Gastroesophageal sphincter (tissue), 4 donors: Measurements from ENCODE around the gene WNT7B. TPM values are rescaled to one million over a fixed set of nuclear protein-coding genes. Genes with fewer than 3 reads are reported as not detected.

Source experiments
- ATAC-seq: fragments of 150-250 bp; one replicate; pipeline ENCODE4 v1.9.1; 2016; ENCODE audit warnings: mild to moderate bottlenecking, moderate library complexity
- H3K27ac ChIP-seq, 4 donors: fragments of 200-600 bp; sonication (generic) in 3 of 4; 1 replicate in 3 of 4; 2 replicates in 1 of 4; pipeline ENCODE4 v1.5.1; 2016 to 2019
- H3K27me3 ChIP-seq: fragments of 200-600 bp; sonication (generic); one replicate; pipeline ENCODE4 v1.5.1; 2019
- H3K36me3 ChIP-seq, 2 donors: fragments of 200-600 bp; sonication (generic); one replicate each; pipeline ENCODE4 v1.5.1; 2019; ENCODE audit warnings: control low read depth in 1 of 2
- H3K4me1 ChIP-seq, 3 donors: fragments of 200-600 bp; sonication (generic); 1 replicate in 2 of 3; 2 replicates in 1 of 3; pipeline ENCODE4 v1.5.1; 2016 to 2019; ENCODE audit warnings: control low read depth in 2 of 3
- H3K4me3 ChIP-seq, 2 donors: fragments of 200-600 bp; sonication (generic); one replicate each; pipeline ENCODE4 v1.5.1; 2019; ENCODE audit warnings: mild to moderate bottlenecking in 1 of 2, moderate library complexity in 1 of 2
- H3K9me3 ChIP-seq, 3 donors: fragments of 200-600 bp; sonication (generic); one replicate each; pipeline ENCODE4 v1.5.1; 2017 to 2019; ENCODE audit warnings: control low read depth in 2 of 3
- EP300 ChIP-seq: sonication (generic); formaldehyde crosslinking; IDR thresholded peaks from one replicate; pipeline ENCODE4 v1.6.1; 2017; ENCODE audit warnings: antibody characterized with exemption, mild to moderate bottlenecking
- POLR2A ChIP-seq, 2 donors: fragments of 450-650 bp; IDR thresholded peaks; one replicate each; pipeline ENCODE4 v1.6.1; 2017; ENCODE audit warnings: antibody characterized with exemption in 2 of 2, mild to moderate bottlenecking in 2 of 2, moderate library complexity in 1 of 2
- POLR2AphosphoS5 ChIP-seq: sonication (generic); formaldehyde crosslinking; IDR thresholded peaks from one replicate; pipeline ENCODE4 v1.6.1; 2017; ENCODE audit warnings: antibody characterized with exemption
- WGBS, 2 donors: methylation state at CpG; one replicate each; pipeline ENCODE4 v1.1.5; 2018; ENCODE audit warnings: low coverage in 1 of 2; 5-methylcytosine and 5-hydroxymethylcytosine counted together
- total RNA-seq, 4 donors: library from RNA; depleted of rRNA; stranded (reverse); fragments of >200 nt; gene quantifications; one replicate each; pipeline ENCODE4 v1.1.0, GENCODE V29; 2016
- TF ChIP-seq, protein P1 (sequence below), 4 experiments: fragments of 200-600 bp in 2 of 4; fragments of 450-650 bp in 2 of 4; sonication (generic) in 1 of 4; IDR thresholded peaks; one replicate each; pipeline ENCODE4 v1.5.1; 2017 to 2019; ENCODE audit warnings: antibody characterized with exemption in 4 of 4, mild to moderate bottlenecking in 2 of 4, moderate library complexity in 2 of 4

WNT7B gene
- total RNA-seq, 4 donors from 2014 or later, result 1.2 TPM; not detected in 3

DNA sequence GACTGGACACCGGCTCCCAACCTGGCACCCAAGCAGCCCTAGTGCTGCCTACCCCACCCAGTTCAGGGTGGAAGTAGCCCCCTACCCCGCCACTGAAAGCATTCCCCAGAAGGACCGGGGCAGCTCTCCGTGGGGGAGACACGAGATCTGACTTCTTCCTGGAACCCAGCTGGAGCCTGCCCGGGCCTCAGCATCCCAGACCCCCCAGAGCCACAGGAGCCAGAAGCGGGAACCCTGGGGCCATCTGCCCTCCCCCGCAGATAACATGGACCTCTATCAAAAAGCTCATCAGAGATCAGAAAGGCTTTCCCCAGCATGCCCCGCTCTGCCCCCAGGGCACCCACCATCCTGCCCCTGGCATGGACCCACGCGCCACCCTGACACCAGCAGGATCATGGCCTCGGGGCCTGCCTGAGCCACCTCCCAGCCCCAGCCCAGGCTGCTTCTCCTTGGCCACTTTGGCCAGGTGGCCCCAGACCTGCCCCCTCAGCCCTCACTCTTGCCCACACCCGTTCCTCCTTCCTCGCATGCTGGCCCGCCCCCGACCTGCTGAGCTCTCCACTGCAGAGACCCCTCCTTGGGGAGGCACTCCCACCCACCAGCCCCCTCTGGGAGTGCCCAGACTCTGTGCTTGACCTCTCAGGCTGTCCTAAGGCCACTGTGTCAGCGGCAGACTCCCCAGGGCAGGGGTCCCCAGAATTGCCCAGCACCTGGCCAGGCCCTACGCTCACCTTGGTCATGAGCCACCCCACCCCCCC is 17.1 kb downstream of the WNT7B start:
- H3K4me3 ChIP-seq, result no peak overlapping the region
- WGBS, 2 donors, result 60 to 85% methylated on average over 1 to 7 of the region's 18 CpGs
- no peaks in the 10 kb centered on the region for H3K9me3 ChIP-seq
- H3K4me1 ChIP-seq, result no peaks in the 10 kb centered on the region
- H3K27me3 ChIP-seq, result peaks cover 34% of the 10 kb centered on the region
- no peaks in the 10 kb centered on the region for H3K36me3 ChIP-seq
- no peak for TF ChIP-seq EP300
- no peak for TF ChIP-seq POLR2AphosphoS5
- TF ChIP-seq, protein P1, sequence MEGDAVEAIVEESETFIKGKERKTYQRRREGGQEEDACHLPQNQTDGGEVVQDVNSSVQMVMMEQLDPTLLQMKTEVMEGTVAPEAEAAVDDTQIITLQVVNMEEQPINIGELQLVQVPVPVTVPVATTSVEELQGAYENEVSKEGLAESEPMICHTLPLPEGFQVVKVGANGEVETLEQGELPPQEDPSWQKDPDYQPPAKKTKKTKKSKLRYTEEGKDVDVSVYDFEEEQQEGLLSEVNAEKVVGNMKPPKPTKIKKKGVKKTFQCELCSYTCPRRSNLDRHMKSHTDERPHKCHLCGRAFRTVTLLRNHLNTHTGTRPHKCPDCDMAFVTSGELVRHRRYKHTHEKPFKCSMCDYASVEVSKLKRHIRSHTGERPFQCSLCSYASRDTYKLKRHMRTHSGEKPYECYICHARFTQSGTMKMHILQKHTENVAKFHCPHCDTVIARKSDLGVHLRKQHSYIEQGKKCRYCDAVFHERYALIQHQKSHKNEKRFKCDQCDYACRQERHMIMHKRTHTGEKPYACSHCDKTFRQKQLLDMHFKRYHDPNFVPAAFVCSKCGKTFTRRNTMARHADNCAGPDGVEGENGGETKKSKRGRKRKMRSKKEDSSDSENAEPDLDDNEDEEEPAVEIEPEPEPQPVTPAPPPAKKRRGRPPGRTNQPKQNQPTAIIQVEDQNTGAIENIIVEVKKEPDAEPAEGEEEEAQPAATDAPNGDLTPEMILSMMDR (IDR thresholded peaks at IDR 0.05), result no peak
- no peak for TF ChIP-seq POLR2A (IDR thresholded peaks at IDR 0.05)
- no peak overlapping the region for H3K27ac ChIP-seq
- no peak for ATAC-seq

DNA sequence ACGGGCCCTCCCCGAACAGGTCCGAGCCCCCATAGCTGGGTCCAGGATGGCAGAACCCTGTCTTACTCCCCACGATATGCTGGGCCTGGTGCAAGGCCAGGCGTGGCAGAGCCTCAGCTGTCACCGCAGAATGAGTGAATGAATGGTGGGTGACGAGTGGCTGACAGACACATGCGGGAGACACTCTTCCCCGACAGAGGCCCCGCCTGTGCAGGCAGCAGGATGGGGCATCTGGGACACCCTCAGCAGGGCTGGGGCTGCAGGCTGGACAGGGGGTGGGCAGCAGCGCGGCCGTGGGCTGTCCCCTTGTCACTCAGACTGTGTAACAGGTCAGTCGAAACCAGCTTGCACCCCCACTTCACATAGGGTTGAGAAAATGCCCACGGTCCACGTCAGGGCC is 18.0 kb downstream of the WNT7B start:
- Histone ChIP-seq H3K36me3 (no peaks in the 10 kb centered on the region), H3K4me3 (no peak overlapping the region), H3K4me1 (no peaks in the 10 kb centered on the region), H3K9me3 (no peaks in the 10 kb centered on the region), H3K27ac (no peak overlapping the region), H3K27me3 (peaks cover 39% of the 10 kb centered on the region)
- no peak for ATAC-seq
- 75% methylated on average over 2 of the region's 16 CpGs; no CpG with 5 or more reads in 1 of the 2 donors for WGBS, 2 donors
- TF ChIP-seq EP300, result no peak
- TF ChIP-seq POLR2AphosphoS5, result no peak
- no peak for TF ChIP-seq POLR2A (IDR thresholded peaks at IDR 0.05)
- TF ChIP-seq, protein P1 (IDR thresholded peaks at IDR 0.05), result no peak

GRCh38 chr22:45957826-45958225 is 19.1 kb downstream of the WNT7B start:
- 100% methylated on average over 1 of the region's 10 CpGs; no CpG with 5 or more reads in 1 of the 2 donors for WGBS, 2 donors
- no peak for ATAC-seq
- H3K4me1 ChIP-seq, result no peaks in the 10 kb centered on the region
- H3K27ac ChIP-seq, result no peak overlapping the region
- H3K36me3 ChIP-seq, result no peaks in the 10 kb centered on the region
- no peak overlapping the region for H3K4me3 ChIP-seq
- TF ChIP-seq POLR2A (IDR thresholded peaks at IDR 0.05) (no peak), EP300 (no peak)
- no peaks in the 10 kb centered on the region for H3K9me3 ChIP-seq
- H3K27me3 ChIP-seq, result peaks cover 48% of the 10 kb centered on the region

GRCh38 chr22:45953178-45953577 is 23.8 kb downstream of the WNT7B start:
- Histone ChIP-seq H3K27me3 (peaks cover 48% of the 10 kb centered on the region), H3K27ac (no peak overlapping the region), H3K4me3 (no peak overlapping the region), H3K36me3 (no peaks in the 10 kb centered on the region), H3K4me1 (no peaks in the 10 kb centered on the region), H3K9me3 (no peaks in the 10 kb centered on the region)
- no peak for ATAC-seq
- WGBS, 2 donors, result 48 to 67% methylated on average over 3 to 15 of the region's 18 CpGs
- TF ChIP-seq POLR2AphosphoS5 (no peak), EP300 (no peak), POLR2A (IDR thresholded peaks at IDR 0.05) (no peak)
- TF ChIP-seq, protein P1 (IDR thresholded peaks at IDR 0.05), result no peak

GRCh38 chr22:45952553-45952952 is 24.4 kb downstream of the WNT7B start:
- TF ChIP-seq POLR2AphosphoS5, result no peak
- TF ChIP-seq EP300, result no peak
- no peak for TF ChIP-seq POLR2A (IDR thresholded peaks at IDR 0.05)
- TF ChIP-seq, protein P1 (IDR thresholded peaks at IDR 0.05), result no peak
- Histone ChIP-seq H3K27me3 (peaks cover 50% of the 10 kb centered on the region), H3K36me3 (no peaks in the 10 kb centered on the region), H3K27ac (no peak overlapping the region), H3K9me3 (no peaks in the 10 kb centered on the region), H3K4me3 (no peak overlapping the region), H3K4me1 (no peaks in the 10 kb centered on the region)
- ATAC-seq, result no peak
- WGBS, 2 donors, result 60% methylated on average over 1 of the region's 12 CpGs; no CpG with 5 or more reads in 1 of the 2 donors
